ENCODE measurements around the gene SHROOM3. TPM values are rescaled to one million over a fixed set of nuclear protein-coding genes. Genes with fewer than 3 reads are reported as not detected.

SHROOM3 gene
- total and polyA plus RNA-seq, 2 donors (not counting 3 experiments of a cell fraction or from before 2014, with no cell fraction given) = 2.7 to 6.7 TPM

DNA sequence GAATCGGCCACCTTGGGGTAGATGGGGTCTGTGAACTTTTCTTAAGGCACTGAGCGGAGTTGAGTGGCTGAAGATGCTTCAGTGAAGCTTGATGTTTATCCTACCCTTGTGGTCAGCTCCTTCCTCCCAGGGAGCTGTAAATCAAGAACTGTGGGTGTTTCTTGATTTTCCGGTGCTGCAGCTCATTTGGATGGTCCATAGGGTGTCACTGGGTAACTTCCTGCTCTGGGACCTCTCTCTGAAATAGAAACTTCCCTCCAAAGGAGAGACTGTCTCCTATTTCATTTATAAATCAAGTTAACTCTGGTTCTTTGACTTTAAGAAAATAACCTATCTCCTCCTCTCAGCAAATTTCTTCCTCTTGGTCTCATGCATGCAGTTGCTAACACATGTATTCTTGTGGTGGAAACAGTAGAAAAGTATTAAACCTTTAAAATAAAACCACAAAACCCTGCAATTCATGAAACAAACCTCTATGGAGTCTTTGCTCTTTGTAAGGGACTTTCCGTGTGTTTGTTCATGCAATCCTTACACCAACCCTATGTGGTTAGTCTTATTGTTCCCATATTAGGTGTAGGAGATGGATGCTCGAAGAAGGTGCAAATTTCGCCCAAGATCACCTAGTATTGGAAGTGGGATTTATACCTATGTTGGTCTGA lies 110.3 kb downstream of the SHROOM3 start:
- Histone ChIP-seq H2AFZ (ENCODE audit: low read depth, low read length) (no peak overlapping the region), H3K9me1 (replicated peaks; ENCODE audit: control insufficient read depth, extremely low read depth, insufficient read depth, low read length) (no peaks in the 10 kb centered on the region), H3K36me3 (ENCODE audit: control insufficient read depth in 2 of 2, extremely low read depth in 1 of 2, insufficient read depth in 2 of 2, low read length in 2 of 2) (no peaks in the 10 kb centered on the region), H3K4me2 (ENCODE audit: insufficient read depth, low read length) (peak overlapping the region; percentile 96), H3K79me2 (ENCODE audit: control insufficient read depth, insufficient read depth, low read length) (no peaks in the 10 kb centered on the region), H3K4me3 (replicated peaks in 1 of 3; ENCODE audit: insufficient read depth in 1 of 3, low read depth in 1 of 3, low read length in 3 of 3) (no peak overlapping the region), H3K9me3 (replicated peaks; ENCODE audit: control insufficient read depth, insufficient read depth, low read length) (no peaks in the 10 kb centered on the region), H3K9ac (replicated peaks; ENCODE audit: extremely low read depth, insufficient read depth, low read length) (no peak overlapping the region), H3K4me1 (ENCODE audit: control insufficient read depth, extremely low read depth, insufficient read depth, low read length) (peaks cover 19% of the 10 kb centered on the region), H3K27me3 (ENCODE audit: control insufficient read depth in 2 of 2, insufficient read depth in 2 of 2, low read length in 2 of 2) (no peaks in the 10 kb centered on the region), H4K20me1 (replicated peaks; ENCODE audit: control insufficient read depth, extremely low read depth, insufficient read depth, low read length) (no peaks in the 10 kb centered on the region), H3K27ac (ENCODE audit: insufficient read depth, low read depth, low read length) (no peak overlapping the region)
- no peak for FAIRE-seq
- no TSS peak for BruUV-seq (replicated peaks)
- intact Hi-C loops (cut with micrococcal nuclease) (loop anchor here (5.0 kb wide), 1 partner anchor 92 kb away; no protein-coding TSS in a partner anchor), dilution Hi-C loops (cut with MboI; ENCODE audit: extremely low pct_ligation_motif_present, low sequenced_read_pairs) (no loop called here)
- ChIA-PET POLR2A (no interaction called here), CTCF (interaction anchor here (1.0 to 1.5 kb wide), 2 partner anchors 11 to 41 kb away, joined by 3 read pairs; no protein-coding TSS in a partner anchor)
- TF ChIP-seq POLR2AphosphoS5 (IDR thresholded peaks at IDR 0.05; ENCODE audit: insufficient read depth, low read depth, low read length) (no peak), EZH2 (IDR thresholded peaks at IDR 0.05; ENCODE audit: borderline replicate concordance, low read depth, low read length, severe bottlenecking) (no peak), JUN (IDR thresholded peaks at IDR 0.05; ENCODE audit: borderline replicate concordance, insufficient read depth, insufficient read length, low read depth) (no peak), FOS (IDR thresholded peaks at IDR 0.05; ENCODE audit: borderline replicate concordance, insufficient read depth, low read length) (no peak), GATA2 (IDR thresholded peaks at IDR 0.05; ENCODE audit: insufficient read depth, insufficient read length, low read depth, low read length) (no peak), MYC (IDR thresholded peaks at IDR 0.05; ENCODE audit: low read depth, low read length) (no peak), POLR2A (IDR thresholded peaks at IDR 0.05; ENCODE audit: low read depth, low read length) (no peak)
- TF ChIP-seq, protein P1, sequence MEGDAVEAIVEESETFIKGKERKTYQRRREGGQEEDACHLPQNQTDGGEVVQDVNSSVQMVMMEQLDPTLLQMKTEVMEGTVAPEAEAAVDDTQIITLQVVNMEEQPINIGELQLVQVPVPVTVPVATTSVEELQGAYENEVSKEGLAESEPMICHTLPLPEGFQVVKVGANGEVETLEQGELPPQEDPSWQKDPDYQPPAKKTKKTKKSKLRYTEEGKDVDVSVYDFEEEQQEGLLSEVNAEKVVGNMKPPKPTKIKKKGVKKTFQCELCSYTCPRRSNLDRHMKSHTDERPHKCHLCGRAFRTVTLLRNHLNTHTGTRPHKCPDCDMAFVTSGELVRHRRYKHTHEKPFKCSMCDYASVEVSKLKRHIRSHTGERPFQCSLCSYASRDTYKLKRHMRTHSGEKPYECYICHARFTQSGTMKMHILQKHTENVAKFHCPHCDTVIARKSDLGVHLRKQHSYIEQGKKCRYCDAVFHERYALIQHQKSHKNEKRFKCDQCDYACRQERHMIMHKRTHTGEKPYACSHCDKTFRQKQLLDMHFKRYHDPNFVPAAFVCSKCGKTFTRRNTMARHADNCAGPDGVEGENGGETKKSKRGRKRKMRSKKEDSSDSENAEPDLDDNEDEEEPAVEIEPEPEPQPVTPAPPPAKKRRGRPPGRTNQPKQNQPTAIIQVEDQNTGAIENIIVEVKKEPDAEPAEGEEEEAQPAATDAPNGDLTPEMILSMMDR (IDR thresholded peaks at IDR 0.05; ENCODE audit: extremely low read depth in 1 of 2, insufficient read depth in 1 of 2, low read depth in 1 of 2, low read length in 2 of 2) = no peak
- TF ChIP-seq, protein P2, sequence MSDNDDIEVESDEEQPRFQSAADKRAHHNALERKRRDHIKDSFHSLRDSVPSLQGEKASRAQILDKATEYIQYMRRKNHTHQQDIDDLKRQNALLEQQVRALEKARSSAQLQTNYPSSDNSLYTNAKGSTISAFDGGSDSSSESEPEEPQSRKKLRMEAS (IDR thresholded peaks at IDR 0.05; ENCODE audit: insufficient read depth, insufficient read length) = no peak
- DNase-seq (ENCODE audit: low read depth, low spot score) = no peak

Data from endothelial cell of umbilical vein (primary cell).